Measurements from ENCODE around the gene PSMA5.
A peak's percentile ranks its signal among the peaks of the same experiment; 100 is the strongest.

The PSMA5 gene

GRCh38 chr1:109443476-109443875, 17.2 kb upstream of the PSMA5 start:
- Histone ChIP-seq H3K9ac (ENCODE audit: insufficient read length) (no peak overlapping the region), H3K27ac (no peak overlapping the region), H3K4me3 (no peak overlapping the region), H3K9me3 (ENCODE audit: low read depth, low read length) (no peaks in the 10 kb centered on the region), H3K36me3 (ENCODE audit: insufficient read depth, low read length) (no peaks in the 10 kb centered on the region)
- DNase-seq (ENCODE audit: low read depth, low spot score), result no peak
- no peak for TF ChIP-seq POLR2AphosphoS5 (IDR thresholded peaks at IDR 0.05; ENCODE audit: borderline replicate concordance, low read depth, low read length)
- no peak for TF ChIP-seq FOXP2 (optimal IDR thresholded peaks at IDR 0.05; ENCODE audit: control extremely low read depth, extremely low read length, insufficient read depth)
- TF ChIP-seq EZH2 (IDR thresholded peaks at IDR 0.05), result no peak

- DNase-seq (ENCODE audit: low read depth, low spot score), result no peak
- Histone ChIP-seq H3K4me3 (no peak overlapping the region), H3K27ac (no peak overlapping the region), H3K36me3 (ENCODE audit: insufficient read depth, low read length) (no peaks in the 10 kb centered on the region), H3K9ac (ENCODE audit: insufficient read length) (no peak overlapping the region), H3K9me3 (ENCODE audit: low read depth, low read length) (no peaks in the 10 kb centered on the region)
- no peak for TF ChIP-seq EZH2 (IDR thresholded peaks at IDR 0.05)
- no peak for TF ChIP-seq POLR2AphosphoS5 (IDR thresholded peaks at IDR 0.05; ENCODE audit: borderline replicate concordance, low read depth, low read length)
- no peak for TF ChIP-seq FOXP2 (optimal IDR thresholded peaks at IDR 0.05; ENCODE audit: control extremely low read depth, extremely low read length, insufficient read depth)
These were observed 14.8 kb upstream of the PSMA5 start for GRCh38 chr1:109441069-109441468.

- no peak for DNase-seq (ENCODE audit: low read depth, low spot score)
- Histone ChIP-seq H3K9ac (ENCODE audit: insufficient read length) (no peak overlapping the region), H3K4me3 (no peak overlapping the region), H3K9me3 (ENCODE audit: low read depth, low read length) (no peaks in the 10 kb centered on the region), H3K27ac (no peak overlapping the region), H3K36me3 (ENCODE audit: insufficient read depth, low read length) (no peaks in the 10 kb centered on the region)
- TF ChIP-seq POLR2AphosphoS5 (IDR thresholded peaks at IDR 0.05; ENCODE audit: borderline replicate concordance, low read depth, low read length) (no peak), EZH2 (IDR thresholded peaks at IDR 0.05) (no peak), FOXP2 (optimal IDR thresholded peaks at IDR 0.05; ENCODE audit: control extremely low read depth, extremely low read length, insufficient read depth) (no peak)
These were observed 12.6 kb upstream of the PSMA5 start for GRCh38 chr1:109438798-109439297.

GRCh38 chr1:109434484-109434883, 8.2 kb upstream of the PSMA5 start:
- Histone ChIP-seq H3K36me3 (ENCODE audit: insufficient read depth, low read length) (no peaks in the 10 kb centered on the region), H3K9me3 (ENCODE audit: low read depth, low read length) (no peaks in the 10 kb centered on the region), H3K27ac (no peak overlapping the region), H3K9ac (ENCODE audit: insufficient read length) (no peak overlapping the region), H3K4me3 (no peak overlapping the region)
- TF ChIP-seq FOXP2 (optimal IDR thresholded peaks at IDR 0.05; ENCODE audit: control extremely low read depth, extremely low read length, insufficient read depth) (no peak), POLR2AphosphoS5 (IDR thresholded peaks at IDR 0.05; ENCODE audit: borderline replicate concordance, low read depth, low read length) (no peak), EZH2 (IDR thresholded peaks at IDR 0.05) (no peak)
- DNase-seq (ENCODE audit: low read depth, low spot score), result no peak

- no peak for DNase-seq (ENCODE audit: low read depth, low spot score)
- no peaks in the 10 kb centered on the region for H3K9me3 ChIP-seq (ENCODE audit: low read depth, low read length)
- H3K36me3 ChIP-seq (ENCODE audit: insufficient read depth, low read length), result no peaks in the 10 kb centered on the region
- no peak overlapping the region for H3K27ac ChIP-seq
- TF ChIP-seq EZH2 (IDR thresholded peaks at IDR 0.05) (no peak), FOXP2 (optimal IDR thresholded peaks at IDR 0.05; ENCODE audit: control extremely low read depth, extremely low read length, insufficient read depth) (no peak)
- no peak overlapping the region for H3K9ac ChIP-seq (ENCODE audit: insufficient read length)
- no peak overlapping the region for H3K4me3 ChIP-seq
These were observed 7.1 kb upstream of the PSMA5 start for GRCh38 chr1:109433322-109433721.

DNA sequence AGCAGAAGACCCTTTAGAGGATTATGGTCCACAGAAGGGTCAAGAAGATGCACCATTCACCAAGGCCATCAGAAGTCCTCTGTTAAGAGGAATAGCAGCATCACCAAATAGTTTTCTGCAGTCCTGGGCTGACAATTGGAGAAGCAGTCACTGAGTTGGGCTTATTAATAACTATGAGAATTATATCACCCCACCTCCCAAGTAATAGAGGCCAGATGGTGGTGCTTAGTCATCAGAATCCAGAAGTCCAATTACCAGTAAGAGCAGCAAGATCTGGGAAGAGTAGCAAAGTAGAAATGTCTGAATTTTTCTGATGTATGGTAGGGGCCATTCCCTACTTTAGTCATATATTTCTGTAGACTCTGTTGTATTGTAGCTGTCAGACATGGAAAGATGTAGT, 6.1 kb upstream of the PSMA5 start:
- no peaks in the 10 kb centered on the region for H3K9me3 ChIP-seq (ENCODE audit: low read depth, low read length)
- TF ChIP-seq FOXP2 (optimal IDR thresholded peaks at IDR 0.05; ENCODE audit: control extremely low read depth, extremely low read length, insufficient read depth) (no peak), EZH2 (IDR thresholded peaks at IDR 0.05) (no peak), POLR2AphosphoS5 (IDR thresholded peaks at IDR 0.05; ENCODE audit: borderline replicate concordance, low read depth, low read length) (no peak)
- DNase-seq (ENCODE audit: low read depth, low spot score), result no peak
- no peaks in the 10 kb centered on the region for H3K36me3 ChIP-seq (ENCODE audit: insufficient read depth, low read length)
- H3K27ac ChIP-seq, result no peak overlapping the region
- no peak overlapping the region for H3K4me3 ChIP-seq
- H3K9ac ChIP-seq (ENCODE audit: insufficient read length), result no peak overlapping the region

GRCh38 chr1:109427171-109427467, 871 bp upstream of the PSMA5 start:
- peak overlapping the region; percentile 99 for H3K4me3 ChIP-seq
- peak overlapping the region; percentile 78; the same call in 1 of the 2 replicates for H3K27ac ChIP-seq
- no peaks in the 10 kb centered on the region for H3K9me3 ChIP-seq (ENCODE audit: low read depth, low read length)
- H3K9ac ChIP-seq (ENCODE audit: insufficient read length), result peak overlapping the region; percentile 88
- no peak for DNase-seq (ENCODE audit: low read depth, low spot score)
- H3K36me3 ChIP-seq (ENCODE audit: insufficient read depth, low read length), result 0 out of 2 replicates have a peak, but pooled peaks cover under 1% of the 10 kb centered on the region
- no peak for TF ChIP-seq FOXP2 (optimal IDR thresholded peaks at IDR 0.05; ENCODE audit: control extremely low read depth, extremely low read length, insufficient read depth)
- TF ChIP-seq POLR2AphosphoS5 (IDR thresholded peaks at IDR 0.05; ENCODE audit: borderline replicate concordance, low read depth, low read length), result no peak
- TF ChIP-seq EZH2 (IDR thresholded peaks at IDR 0.05), result no peak

DNA sequence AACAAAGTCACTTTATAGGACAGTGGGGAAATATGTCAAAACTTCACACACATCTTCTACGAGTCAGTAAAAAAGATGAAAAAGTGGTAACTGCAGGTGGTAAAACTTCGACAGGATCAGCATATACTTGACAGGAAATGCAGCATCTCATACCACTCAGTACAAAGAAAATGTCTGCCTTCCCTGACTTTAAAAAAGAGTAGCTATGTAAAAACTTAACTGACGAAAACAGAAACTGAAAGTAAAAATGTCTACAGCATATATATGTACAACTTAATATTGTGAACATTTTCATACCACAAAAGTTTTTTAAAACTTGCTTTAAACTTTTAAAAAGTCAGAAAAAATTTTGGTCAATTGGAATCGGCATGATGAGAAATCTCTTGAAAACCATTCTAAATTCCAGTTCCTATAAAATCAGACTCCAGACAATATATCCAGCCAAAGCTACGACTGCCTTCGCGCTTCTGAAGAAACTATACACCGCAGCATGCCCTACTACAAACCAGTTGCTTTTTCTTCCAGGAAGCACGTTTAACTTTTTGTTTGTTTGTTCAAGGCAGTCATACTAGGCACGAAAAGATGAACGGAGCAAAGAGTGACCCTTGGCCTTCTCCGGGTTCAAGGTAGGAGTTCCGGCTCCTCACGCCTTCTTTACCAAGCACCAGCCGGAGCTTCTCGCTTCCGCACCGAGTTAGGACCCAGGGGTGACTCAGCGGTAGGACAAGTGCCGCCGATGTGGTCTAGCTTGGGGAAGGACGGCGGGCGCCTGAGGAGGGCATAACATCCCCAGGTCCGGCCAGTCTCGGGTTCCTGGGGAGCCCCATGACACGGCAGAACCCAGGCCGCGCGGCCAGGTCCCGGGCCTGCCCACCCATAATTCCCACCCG, 612 bp downstream of the PSMA5 start:
- TF ChIP-seq EZH2 (IDR thresholded peaks at IDR 0.05), result no peak
- TF ChIP-seq POLR2AphosphoS5 (IDR thresholded peaks at IDR 0.05; ENCODE audit: borderline replicate concordance, low read depth, low read length), result no peak
- TF ChIP-seq FOXP2 (optimal IDR thresholded peaks at IDR 0.05; ENCODE audit: control extremely low read depth, extremely low read length, insufficient read depth), result no peak
- H3K4me3 ChIP-seq, result peak overlapping the region; percentile 99
- H3K36me3 ChIP-seq (ENCODE audit: insufficient read depth, low read length), result peaks cover 13% of the 10 kb centered on the region
- peak overlapping the region; percentile 94 for H3K9ac ChIP-seq (ENCODE audit: insufficient read length)
- DNase-seq (ENCODE audit: low read depth, low spot score), result no peak
- H3K27ac ChIP-seq, result peak overlapping the region; percentile 38; the same call in 1 of the 2 replicates
- H3K9me3 ChIP-seq (ENCODE audit: low read depth, low read length), result no peaks in the 10 kb centered on the region

Measured in SK-N-MC (cell line).